ENCODE data around the gene KRT85.
A peak's percentile ranks its signal among the peaks of the same experiment; 100 is the strongest.

Gene KRT85

GRCh38 chr12:52399756-52400155 is 32.5 kb upstream of the KRT85 start:
- no peak for DNase-seq (ENCODE audit: extremely low read depth, insufficient read length)
- peaks cover 2% of the 10 kb centered on the region for H3K27me3 ChIP-seq (replicated peaks; ENCODE audit: control insufficient read depth, insufficient read depth, low read length)

GRCh38 chr12:52398176-52398575 is 30.9 kb upstream of the KRT85 start:
- Histone ChIP-seq H3K27me3 (replicated peaks; ENCODE audit: control insufficient read depth, insufficient read depth, low read length) (peaks cover 2% of the 10 kb centered on the region), H3K4me3 (replicated peaks; ENCODE audit: low read depth, low read length) (no peak overlapping the region), H3K36me3 (ENCODE audit: control insufficient read depth, insufficient read depth, low read length) (no peaks in the 10 kb centered on the region)
- no peak for DNase-seq (ENCODE audit: extremely low read depth, insufficient read length)
- TF ChIP-seq CTCF (IDR thresholded peaks at IDR 0.05; ENCODE audit: insufficient read depth, low read length, poor library complexity, severe bottlenecking) = no peak

More at GRCh38 chr12:52399756-52400155, 32.5 kb upstream of the KRT85 start:
- TF ChIP-seq CTCF (IDR thresholded peaks at IDR 0.05; ENCODE audit: insufficient read depth, low read length, poor library complexity, severe bottlenecking) = no peak
- Histone ChIP-seq H3K36me3 (ENCODE audit: control insufficient read depth, insufficient read depth, low read length) (no peaks in the 10 kb centered on the region), H3K4me3 (replicated peaks; ENCODE audit: low read depth, low read length) (no peak overlapping the region)

DNA sequence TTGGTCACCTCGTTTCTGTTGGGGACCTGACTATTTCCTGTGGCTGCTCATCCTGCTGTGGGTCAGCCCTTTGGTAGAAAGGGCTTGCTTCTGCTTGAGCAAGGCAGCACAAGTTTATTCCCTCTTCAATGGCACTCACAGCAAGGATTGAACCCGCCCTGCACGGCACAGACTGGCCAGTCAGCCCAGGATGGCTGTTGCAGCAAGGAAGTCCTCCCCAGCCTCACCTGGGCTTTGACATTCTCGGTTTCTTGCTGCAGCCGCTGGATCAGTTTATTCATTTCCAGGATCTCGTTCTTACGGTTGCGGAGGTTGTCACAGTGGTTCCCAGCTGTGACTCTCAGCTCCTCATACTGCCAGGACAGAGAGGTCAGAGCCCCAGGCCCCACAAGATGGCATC is 29.4 kb upstream of the KRT85 start:
- Histone ChIP-seq H3K27me3 (replicated peaks; ENCODE audit: control insufficient read depth, insufficient read depth, low read length) (peaks cover 2% of the 10 kb centered on the region), H3K36me3 (ENCODE audit: control insufficient read depth, insufficient read depth, low read length) (no peaks in the 10 kb centered on the region)
- no peak for TF ChIP-seq CTCF (IDR thresholded peaks at IDR 0.05; ENCODE audit: insufficient read depth, low read length, poor library complexity, severe bottlenecking)

DNA sequence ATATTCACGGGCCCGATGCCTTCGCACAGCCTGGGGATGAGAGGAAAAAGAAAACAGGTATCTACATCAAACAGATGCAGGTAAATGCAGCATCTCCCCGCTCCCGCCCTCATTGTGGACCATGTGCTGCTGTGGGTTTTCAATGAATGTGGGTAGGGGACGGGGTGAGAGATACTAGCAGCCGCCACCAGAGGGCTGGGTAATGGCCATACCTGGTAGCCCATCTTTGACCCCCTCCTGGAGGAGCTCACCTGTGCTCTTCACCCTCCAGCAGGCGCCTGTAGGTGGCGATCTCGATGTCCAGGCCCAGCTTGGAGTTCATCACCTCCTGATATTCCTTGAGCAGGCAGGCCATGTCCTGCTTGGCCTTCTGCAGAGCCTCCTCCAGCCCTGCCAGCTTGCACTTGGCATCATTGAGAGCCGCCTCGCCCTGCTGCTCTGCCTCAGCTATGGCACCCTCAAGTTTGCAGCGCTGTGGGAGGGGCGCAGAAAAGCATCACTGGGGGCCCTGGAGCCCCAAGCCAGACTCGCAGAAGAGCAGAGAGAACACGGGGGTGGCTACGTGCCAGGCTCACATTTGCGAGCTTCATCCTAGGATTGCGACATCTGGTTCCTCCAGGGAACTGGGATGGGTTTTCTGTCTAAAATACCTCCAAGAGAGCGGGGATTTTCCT is 28.6 kb upstream of the KRT85 start:
- no peaks in the 10 kb centered on the region for H3K36me3 ChIP-seq (ENCODE audit: control insufficient read depth, insufficient read depth, low read length)
- no peak overlapping the region for H3K4me3 ChIP-seq (replicated peaks; ENCODE audit: low read depth, low read length)
- no peak for DNase-seq (ENCODE audit: extremely low read depth, insufficient read length)
- peak; percentile 59 for TF ChIP-seq CTCF (IDR thresholded peaks at IDR 0.05; ENCODE audit: insufficient read depth, low read length, poor library complexity, severe bottlenecking)
- peaks cover 2% of the 10 kb centered on the region for H3K27me3 ChIP-seq (replicated peaks; ENCODE audit: control insufficient read depth, insufficient read depth, low read length)

More for the DNA sequence above, 29.4 kb upstream of the KRT85 start:
- H3K4me3 ChIP-seq (replicated peaks; ENCODE audit: low read depth, low read length) = no peak overlapping the region
- no peak for DNase-seq (ENCODE audit: extremely low read depth, insufficient read length)

- H3K27me3 ChIP-seq (replicated peaks; ENCODE audit: control insufficient read depth, insufficient read depth, low read length) = peaks cover 2% of the 10 kb centered on the region
- H3K4me3 ChIP-seq (replicated peaks; ENCODE audit: low read depth, low read length) = no peak overlapping the region
- no peaks in the 10 kb centered on the region for H3K36me3 ChIP-seq (ENCODE audit: control insufficient read depth, insufficient read depth, low read length)
- no peak for DNase-seq (ENCODE audit: extremely low read depth, insufficient read length)
- no peak for TF ChIP-seq CTCF (IDR thresholded peaks at IDR 0.05; ENCODE audit: insufficient read depth, low read length, poor library complexity, severe bottlenecking)
Measured at GRCh38 chr12:52394836-52395405, 27.6 kb upstream of the KRT85 start.
